ENCODE data around the gene CXCL12.

CXCL12 gene

DNA sequence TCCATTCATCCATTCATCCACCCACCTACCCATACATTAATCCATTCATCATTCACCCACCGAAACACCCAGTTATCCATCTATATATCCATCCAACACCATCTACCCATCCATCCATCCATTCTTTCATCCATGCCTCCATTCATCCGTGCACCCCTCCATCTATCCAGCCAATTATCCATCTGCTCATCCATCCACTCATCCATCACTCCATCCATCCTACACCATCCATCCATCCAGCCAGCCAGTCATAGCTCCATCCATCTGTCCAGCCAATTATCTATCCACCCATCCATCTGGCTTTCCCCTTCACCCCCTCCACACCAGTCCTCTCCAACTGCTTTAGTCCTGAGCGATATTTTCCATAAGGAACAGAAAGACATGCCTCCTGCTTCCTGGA lies 7.5 kb upstream of the CXCL12 start:
- TF ChIP-seq, protein P1, sequence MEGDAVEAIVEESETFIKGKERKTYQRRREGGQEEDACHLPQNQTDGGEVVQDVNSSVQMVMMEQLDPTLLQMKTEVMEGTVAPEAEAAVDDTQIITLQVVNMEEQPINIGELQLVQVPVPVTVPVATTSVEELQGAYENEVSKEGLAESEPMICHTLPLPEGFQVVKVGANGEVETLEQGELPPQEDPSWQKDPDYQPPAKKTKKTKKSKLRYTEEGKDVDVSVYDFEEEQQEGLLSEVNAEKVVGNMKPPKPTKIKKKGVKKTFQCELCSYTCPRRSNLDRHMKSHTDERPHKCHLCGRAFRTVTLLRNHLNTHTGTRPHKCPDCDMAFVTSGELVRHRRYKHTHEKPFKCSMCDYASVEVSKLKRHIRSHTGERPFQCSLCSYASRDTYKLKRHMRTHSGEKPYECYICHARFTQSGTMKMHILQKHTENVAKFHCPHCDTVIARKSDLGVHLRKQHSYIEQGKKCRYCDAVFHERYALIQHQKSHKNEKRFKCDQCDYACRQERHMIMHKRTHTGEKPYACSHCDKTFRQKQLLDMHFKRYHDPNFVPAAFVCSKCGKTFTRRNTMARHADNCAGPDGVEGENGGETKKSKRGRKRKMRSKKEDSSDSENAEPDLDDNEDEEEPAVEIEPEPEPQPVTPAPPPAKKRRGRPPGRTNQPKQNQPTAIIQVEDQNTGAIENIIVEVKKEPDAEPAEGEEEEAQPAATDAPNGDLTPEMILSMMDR (IDR thresholded peaks at IDR 0.05; ENCODE audit: low read depth, low read length), result no peak
- no peak overlapping the region for H3K27ac ChIP-seq
- H3K4me3 ChIP-seq (ENCODE audit: low read depth, low read length), result no peak overlapping the region
- H3K27me3 ChIP-seq (ENCODE audit: insufficient read depth, low read depth, severe bottlenecking), result peaks cover 71% of the 10 kb centered on the region
- no peak for DNase-seq
- no peaks in the 10 kb centered on the region for H3K36me3 ChIP-seq
- no peaks in the 10 kb centered on the region for H3K9me3 ChIP-seq (ENCODE audit: severe bottlenecking)

DNA sequence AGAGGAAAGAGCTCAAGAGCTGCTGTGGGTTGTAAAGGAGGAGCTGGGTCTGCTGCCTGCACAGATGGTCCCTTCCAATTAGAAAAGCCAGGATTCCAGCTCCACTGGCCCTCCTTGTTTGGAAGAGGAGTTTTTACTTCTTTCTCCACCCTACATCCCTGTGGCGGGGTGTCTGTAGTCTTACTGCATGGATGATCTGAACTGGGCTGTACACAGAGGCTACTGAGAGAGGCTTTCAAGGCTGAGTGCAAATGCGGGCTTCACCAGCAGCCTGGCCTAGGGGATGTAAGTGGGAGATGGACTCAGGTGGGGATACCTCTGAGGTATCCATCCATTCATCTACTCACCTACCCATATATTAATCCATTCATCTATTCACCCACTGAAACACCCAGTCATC lies 7.1 kb upstream of the CXCL12 start:
- H3K27ac ChIP-seq, result no peak overlapping the region
- DNase-seq, result no peak
- H3K36me3 ChIP-seq, result no peaks in the 10 kb centered on the region
- H3K9me3 ChIP-seq (ENCODE audit: severe bottlenecking), result no peaks in the 10 kb centered on the region
- no peak overlapping the region for H3K4me3 ChIP-seq (ENCODE audit: low read depth, low read length)
- peaks cover 74% of the 10 kb centered on the region for H3K27me3 ChIP-seq (ENCODE audit: insufficient read depth, low read depth, severe bottlenecking)
- TF ChIP-seq, protein P1 (IDR thresholded peaks at IDR 0.05; ENCODE audit: low read depth, low read length), result no peak

DNA sequence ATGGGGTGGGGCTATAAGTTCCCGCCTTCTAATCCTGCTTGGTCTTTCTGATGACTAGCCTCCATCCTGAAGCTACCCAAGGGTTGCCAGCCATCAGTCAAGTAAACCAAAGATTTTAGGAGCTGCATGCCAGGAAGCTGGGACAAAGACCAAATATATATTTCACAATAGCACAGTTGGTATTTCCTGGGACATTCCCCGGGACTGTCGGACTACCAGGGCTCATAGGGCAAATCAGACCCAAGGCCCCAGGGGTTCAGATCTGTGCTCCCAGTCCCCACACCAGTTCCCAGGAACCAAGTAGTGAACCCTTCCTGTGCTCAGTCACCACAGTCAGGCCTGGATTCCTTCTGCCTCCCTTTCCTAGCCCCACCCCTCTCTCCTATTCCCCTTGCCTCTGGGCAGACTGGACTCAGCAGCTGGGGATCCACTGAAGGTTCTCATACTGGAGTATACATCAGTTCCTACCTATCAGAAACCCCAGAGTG lies 5.7 kb upstream of the CXCL12 start:
- TF ChIP-seq, protein P1 (IDR thresholded peaks at IDR 0.05; ENCODE audit: low read depth, low read length), result no peak

DNA sequence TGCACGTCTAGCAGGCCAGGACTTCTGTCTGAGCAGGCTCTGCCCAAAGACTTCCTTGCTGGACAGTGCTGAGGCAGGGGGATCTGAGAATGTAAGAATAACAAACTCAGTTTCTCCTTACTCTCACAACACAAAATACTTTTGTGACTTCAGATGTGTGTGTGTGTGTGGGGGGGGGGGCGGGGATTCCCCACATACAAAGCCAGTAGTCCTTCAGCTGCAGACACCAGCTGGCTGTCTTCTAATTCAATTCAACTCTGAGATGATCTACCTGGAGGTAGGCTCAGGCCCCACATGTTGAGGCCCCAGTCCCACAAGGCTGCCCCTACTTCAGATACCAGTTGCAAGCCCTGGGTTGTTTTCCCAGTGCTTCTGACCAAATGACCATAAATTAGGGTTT lies 4.7 kb upstream of the CXCL12 start:
- no peak for DNase-seq
- Histone ChIP-seq H3K36me3 (no peaks in the 10 kb centered on the region), H3K4me3 (ENCODE audit: low read depth, low read length) (no peak overlapping the region), H3K27ac (no peak overlapping the region), H3K9me3 (ENCODE audit: severe bottlenecking) (no peaks in the 10 kb centered on the region), H3K27me3 (ENCODE audit: insufficient read depth, low read depth, severe bottlenecking) (peaks cover 68% of the 10 kb centered on the region)
- TF ChIP-seq, protein P1 (IDR thresholded peaks at IDR 0.05; ENCODE audit: low read depth, low read length), result no peak

More for the DNA sequence above, 5.7 kb upstream of the CXCL12 start:
- Histone ChIP-seq H3K27ac (no peak overlapping the region), H3K9me3 (ENCODE audit: severe bottlenecking) (no peaks in the 10 kb centered on the region), H3K27me3 (ENCODE audit: insufficient read depth, low read depth, severe bottlenecking) (peaks cover 71% of the 10 kb centered on the region), H3K4me3 (ENCODE audit: low read depth, low read length) (no peak overlapping the region), H3K36me3 (no peaks in the 10 kb centered on the region)
- DNase-seq, result no peak

DNA sequence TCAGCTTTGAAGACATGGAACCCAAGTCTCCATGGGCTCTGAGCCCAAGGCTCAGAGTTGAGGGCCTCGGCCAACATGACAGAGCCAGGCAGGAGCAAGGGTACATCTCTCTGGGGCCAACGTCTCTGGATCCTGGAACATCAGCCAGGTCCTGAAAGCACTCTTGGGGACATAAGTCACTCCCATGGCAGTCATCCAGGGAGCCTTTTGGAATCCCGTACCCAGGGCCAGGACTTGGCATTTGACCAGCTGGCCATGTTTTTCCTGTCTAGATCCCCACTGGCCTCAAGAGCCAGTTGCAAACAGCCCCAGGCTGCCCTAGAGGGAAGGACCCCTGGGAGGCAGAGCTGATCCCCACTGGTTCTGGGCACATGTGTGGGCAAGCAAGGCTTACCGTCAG lies 4.3 kb upstream of the CXCL12 start:
- TF ChIP-seq, protein P1 (IDR thresholded peaks at IDR 0.05; ENCODE audit: low read depth, low read length), result no peak
- no peaks in the 10 kb centered on the region for H3K9me3 ChIP-seq (ENCODE audit: severe bottlenecking)
- H3K36me3 ChIP-seq, result no peaks in the 10 kb centered on the region
- DNase-seq, result no peak
- H3K27me3 ChIP-seq (ENCODE audit: insufficient read depth, low read depth, severe bottlenecking), result peaks cover 71% of the 10 kb centered on the region
- no peak overlapping the region for H3K4me3 ChIP-seq (ENCODE audit: low read depth, low read length)
- no peak overlapping the region for H3K27ac ChIP-seq

DNA sequence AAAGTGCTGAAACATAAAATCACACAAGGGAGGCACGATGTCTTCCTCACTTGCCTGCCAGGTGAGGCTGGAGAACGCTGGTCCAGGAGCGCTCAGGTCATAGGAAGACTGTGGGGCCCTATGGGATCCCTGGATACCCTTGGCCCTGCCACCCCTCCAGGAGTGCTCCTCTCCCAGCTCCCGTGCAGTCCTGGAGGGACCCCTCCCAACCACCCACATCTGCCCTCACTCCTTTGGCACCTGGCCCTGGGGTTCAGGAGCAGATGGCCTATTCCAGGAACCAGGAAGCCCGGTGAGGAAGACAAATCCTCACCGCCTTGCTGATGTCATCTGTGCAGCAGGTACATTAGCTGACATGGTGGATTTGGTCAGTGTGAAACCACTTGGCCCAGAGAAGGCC lies 3.7 kb upstream of the CXCL12 start:
- Histone ChIP-seq H3K27ac (no peak overlapping the region), H3K4me3 (ENCODE audit: low read depth, low read length) (no peak overlapping the region), H3K9me3 (ENCODE audit: severe bottlenecking) (no peaks in the 10 kb centered on the region), H3K27me3 (ENCODE audit: insufficient read depth, low read depth, severe bottlenecking) (peaks cover 72% of the 10 kb centered on the region), H3K36me3 (no peaks in the 10 kb centered on the region)
- TF ChIP-seq, protein P1 (IDR thresholded peaks at IDR 0.05; ENCODE audit: low read depth, low read length), result no peak
- DNase-seq, result no peak
